ENCODE results near the gene GPR137.

DNA sequence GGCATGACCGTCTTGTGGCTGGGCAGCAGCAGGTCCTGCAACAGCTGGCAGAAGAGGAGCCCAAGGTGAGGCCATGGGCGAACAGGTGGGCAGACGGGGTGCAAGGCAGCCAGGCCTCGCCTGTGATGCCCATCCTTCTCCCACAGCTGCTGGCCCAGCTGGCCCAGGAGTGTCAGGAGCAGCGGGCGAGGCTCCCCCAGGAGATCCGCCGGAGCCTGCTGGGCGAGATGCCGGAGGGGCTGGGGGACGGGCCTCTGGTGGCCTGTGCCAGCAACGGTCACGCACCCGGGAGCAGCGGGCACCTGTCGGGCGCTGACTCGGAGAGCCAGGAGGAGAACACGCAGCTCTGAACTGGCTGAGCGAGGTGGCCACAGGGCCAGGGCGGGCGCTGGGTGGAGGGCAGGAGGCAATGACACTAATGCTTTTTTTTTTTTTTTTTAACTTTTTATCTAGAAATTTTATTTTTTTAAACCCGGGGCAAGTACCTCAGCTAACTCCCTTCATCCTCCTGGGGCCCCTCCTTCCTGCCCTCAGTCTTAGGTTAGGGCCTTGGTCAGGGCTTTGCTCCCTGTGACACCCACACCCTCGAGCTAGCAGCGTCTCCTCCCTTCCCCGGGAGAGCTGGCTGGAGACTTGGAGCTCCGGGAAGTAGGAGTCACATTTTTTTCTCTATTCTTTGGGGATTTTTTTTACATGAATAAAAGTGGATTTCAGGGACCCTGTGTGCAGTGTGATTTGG, 18.3 kb upstream of the GPR137 start:
- TF ChIP-seq, protein P1, sequence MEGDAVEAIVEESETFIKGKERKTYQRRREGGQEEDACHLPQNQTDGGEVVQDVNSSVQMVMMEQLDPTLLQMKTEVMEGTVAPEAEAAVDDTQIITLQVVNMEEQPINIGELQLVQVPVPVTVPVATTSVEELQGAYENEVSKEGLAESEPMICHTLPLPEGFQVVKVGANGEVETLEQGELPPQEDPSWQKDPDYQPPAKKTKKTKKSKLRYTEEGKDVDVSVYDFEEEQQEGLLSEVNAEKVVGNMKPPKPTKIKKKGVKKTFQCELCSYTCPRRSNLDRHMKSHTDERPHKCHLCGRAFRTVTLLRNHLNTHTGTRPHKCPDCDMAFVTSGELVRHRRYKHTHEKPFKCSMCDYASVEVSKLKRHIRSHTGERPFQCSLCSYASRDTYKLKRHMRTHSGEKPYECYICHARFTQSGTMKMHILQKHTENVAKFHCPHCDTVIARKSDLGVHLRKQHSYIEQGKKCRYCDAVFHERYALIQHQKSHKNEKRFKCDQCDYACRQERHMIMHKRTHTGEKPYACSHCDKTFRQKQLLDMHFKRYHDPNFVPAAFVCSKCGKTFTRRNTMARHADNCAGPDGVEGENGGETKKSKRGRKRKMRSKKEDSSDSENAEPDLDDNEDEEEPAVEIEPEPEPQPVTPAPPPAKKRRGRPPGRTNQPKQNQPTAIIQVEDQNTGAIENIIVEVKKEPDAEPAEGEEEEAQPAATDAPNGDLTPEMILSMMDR (IDR thresholded peaks at IDR 0.05; ENCODE audit: poor library complexity) = no peak
- TF ChIP-seq EZH2phosphoT487 (IDR thresholded peaks at IDR 0.05; ENCODE audit: low read depth, severe bottlenecking, unreplicated experiment) = no peak
- no peak for TF ChIP-seq EZH2 (IDR thresholded peaks at IDR 0.05; ENCODE audit: borderline replicate concordance)

Data from hepatocyte (in vitro differentiated cells).